ENCODE measurements around the gene LYPD6B.

DNA sequence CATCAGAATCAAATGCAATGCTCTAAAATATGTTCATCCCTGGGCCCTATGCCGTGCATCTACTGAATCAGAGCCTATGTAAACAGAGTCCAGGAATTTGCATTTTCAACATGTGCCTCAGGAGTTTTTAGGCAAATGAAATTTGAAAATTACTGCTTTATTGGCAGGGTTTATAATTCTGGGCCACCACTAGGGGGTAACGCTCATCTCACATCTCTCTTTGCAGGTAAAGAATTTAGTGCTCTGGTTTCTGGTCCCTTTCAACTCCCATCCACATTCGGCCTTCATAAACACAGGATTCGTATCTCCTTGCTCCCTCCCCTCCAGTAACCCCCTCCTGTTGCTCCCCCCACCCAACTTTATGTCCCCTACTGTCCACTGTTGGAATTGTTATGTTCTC lies 49.3 kb downstream of the LYPD6B start:
- TF ChIP-seq, protein P1, sequence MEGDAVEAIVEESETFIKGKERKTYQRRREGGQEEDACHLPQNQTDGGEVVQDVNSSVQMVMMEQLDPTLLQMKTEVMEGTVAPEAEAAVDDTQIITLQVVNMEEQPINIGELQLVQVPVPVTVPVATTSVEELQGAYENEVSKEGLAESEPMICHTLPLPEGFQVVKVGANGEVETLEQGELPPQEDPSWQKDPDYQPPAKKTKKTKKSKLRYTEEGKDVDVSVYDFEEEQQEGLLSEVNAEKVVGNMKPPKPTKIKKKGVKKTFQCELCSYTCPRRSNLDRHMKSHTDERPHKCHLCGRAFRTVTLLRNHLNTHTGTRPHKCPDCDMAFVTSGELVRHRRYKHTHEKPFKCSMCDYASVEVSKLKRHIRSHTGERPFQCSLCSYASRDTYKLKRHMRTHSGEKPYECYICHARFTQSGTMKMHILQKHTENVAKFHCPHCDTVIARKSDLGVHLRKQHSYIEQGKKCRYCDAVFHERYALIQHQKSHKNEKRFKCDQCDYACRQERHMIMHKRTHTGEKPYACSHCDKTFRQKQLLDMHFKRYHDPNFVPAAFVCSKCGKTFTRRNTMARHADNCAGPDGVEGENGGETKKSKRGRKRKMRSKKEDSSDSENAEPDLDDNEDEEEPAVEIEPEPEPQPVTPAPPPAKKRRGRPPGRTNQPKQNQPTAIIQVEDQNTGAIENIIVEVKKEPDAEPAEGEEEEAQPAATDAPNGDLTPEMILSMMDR (IDR thresholded peaks at IDR 0.05): no peak
- TF ChIP-seq POLR2A (IDR thresholded peaks at IDR 0.05): no peak

All from vagina (tissue), 2 donors.